ENCODE results near the gene ATP2C2. TPM values are rescaled to one million over a fixed set of nuclear protein-coding genes. Genes with fewer than 3 reads are reported as not detected.
A peak's percentile ranks its signal among the peaks of the same experiment; 100 is the strongest.

The ATP2C2 gene
- total and polyA plus RNA-seq, 9 of the 15 experiments (the other 6 are each of a cell fraction or from before 2014, with no cell fraction given) = 0.75 TPM; not detected in 8

DNA sequence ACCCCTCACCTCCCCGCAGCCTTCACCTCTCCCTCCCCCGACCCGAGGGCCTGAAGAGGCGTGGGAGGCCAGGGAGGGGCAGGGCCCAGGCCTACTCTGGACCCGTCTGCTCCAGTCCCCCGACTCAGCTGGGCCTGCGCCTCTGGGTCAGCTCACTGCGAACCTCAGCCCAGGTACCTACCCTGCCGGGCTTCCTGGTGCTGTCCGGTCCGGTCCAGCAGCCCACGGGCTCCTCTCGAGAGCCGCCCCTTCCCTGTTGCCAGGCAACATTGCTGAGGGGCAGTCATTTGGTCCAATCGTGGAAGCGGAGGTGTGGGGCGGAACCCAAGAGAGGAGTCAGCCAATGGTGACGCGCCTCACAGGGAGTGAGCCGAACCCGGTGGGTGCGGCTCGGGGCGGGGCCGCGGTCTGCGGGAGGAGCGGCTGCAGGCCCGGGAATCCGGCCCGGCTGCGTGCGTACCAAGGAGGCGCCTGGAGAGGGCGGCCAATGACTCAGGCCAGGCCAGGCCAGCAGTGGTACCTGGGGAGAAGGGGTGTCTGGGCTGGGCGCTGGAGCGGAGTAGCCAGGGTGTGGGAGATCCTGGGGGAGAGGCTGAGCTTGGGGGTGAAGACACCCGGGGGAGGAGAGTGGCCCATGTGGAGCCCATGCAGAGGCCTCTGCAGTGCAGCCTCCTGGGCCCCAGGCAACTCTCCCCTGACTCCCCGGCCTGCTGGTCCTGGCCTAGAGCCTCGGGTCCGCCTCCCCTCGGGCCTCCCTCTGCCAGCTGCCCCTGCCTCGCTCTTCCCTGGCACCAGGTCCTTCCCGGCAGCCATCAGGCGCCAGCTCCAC, 136.3 kb downstream of the ATP2C2 start, which contains the start of gene MEAK7 (continued):
- no peak for TF ChIP-seq TCF7 (IDR thresholded peaks at IDR 0.05; ENCODE audit: borderline replicate concordance)
- no peak for TF ChIP-seq RBM17 (IDR thresholded peaks at IDR 0.05; ENCODE audit: borderline replicate concordance, low read depth, low read length)
- no peak for TF ChIP-seq ZNF696 (CRISPR knock-in tag; conservative IDR thresholded peaks at IDR 0.05)
- no peak for TF ChIP-seq MEIS2 (IDR thresholded peaks at IDR 0.05; ENCODE audit: partially characterized antibody)
- TF ChIP-seq, protein P1, sequence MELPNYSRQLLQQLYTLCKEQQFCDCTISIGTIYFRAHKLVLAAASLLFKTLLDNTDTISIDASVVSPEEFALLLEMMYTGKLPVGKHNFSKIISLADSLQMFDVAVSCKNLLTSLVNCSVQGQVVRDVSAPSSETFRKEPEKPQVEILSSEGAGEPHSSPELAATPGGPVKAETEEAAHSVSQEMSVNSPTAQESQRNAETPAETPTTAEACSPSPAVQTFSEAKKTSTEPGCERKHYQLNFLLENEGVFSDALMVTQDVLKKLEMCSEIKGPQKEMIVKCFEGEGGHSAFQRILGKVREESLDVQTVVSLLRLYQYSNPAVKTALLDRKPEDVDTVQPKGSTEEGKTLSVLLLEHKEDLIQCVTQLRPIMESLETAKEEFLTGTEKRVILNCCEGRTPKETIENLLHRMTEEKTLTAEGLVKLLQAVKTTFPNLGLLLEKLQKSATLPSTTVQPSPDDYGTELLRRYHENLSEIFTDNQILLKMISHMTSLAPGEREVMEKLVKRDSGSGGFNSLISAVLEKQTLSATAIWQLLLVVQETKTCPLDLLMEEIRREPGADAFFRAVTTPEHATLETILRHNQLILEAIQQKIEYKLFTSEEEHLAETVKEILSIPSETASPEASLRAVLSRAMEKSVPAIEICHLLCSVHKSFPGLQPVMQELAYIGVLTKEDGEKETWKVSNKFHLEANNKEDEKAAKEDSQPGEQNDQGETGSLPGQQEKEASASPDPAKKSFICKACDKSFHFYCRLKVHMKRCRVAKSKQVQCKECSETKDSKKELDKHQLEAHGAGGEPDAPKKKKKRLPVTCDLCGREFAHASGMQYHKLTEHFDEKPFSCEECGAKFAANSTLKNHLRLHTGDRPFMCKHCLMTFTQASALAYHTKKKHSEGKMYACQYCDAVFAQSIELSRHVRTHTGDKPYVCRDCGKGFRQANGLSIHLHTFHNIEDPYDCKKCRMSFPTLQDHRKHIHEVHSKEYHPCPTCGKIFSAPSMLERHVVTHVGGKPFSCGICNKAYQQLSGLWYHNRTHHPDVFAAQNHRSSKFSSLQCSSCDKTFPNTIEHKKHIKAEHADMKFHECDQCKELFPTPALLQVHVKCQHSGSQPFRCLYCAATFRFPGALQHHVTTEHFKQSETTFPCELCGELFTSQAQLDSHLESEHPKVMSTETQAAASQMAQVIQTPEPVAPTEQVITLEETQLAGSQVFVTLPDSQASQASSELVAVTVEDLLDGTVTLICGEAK (IDR thresholded peaks at IDR 0.05) = peak; percentile 43
- TF ChIP-seq, protein P1 (CRISPR knock-in tag; IDR thresholded peaks at IDR 0.05) = no peak
- no peak; the same call in 1 of the 2 replicates for TF ChIP-seq DMBX1 (CRISPR knock-in tag; IDR thresholded peaks at IDR 0.05; ENCODE audit: borderline replicate concordance)
- TF ChIP-seq L3MBTL2 (IDR thresholded peaks at IDR 0.05) = peak; percentile 83
- TF ChIP-seq BMI1 (IDR thresholded peaks at IDR 0.05; ENCODE audit: low read length) = peak; percentile 65; the same call in 1 of the 2 replicates
- TF ChIP-seq SMARCE1 (IDR thresholded peaks at IDR 0.05) = peak; percentile 57
- TF ChIP-seq SMARCA5 (IDR thresholded peaks at IDR 0.05) = no peak
- TF ChIP-seq MTA2 (IDR thresholded peaks at IDR 0.05; ENCODE audit: low read depth) = no peak
- TF ChIP-seq GTF2A2 (tag; IDR thresholded peaks at IDR 0.05) = no peak
- TF ChIP-seq ZNF232 (CRISPR knock-in tag; IDR thresholded peaks at IDR 0.05) = no peak
- TF ChIP-seq ZNF507 (tag; conservative IDR thresholded peaks at IDR 0.05) = no peak
- no peak for TF ChIP-seq U2AF1 (optimal IDR thresholded peaks at IDR 0.05; ENCODE audit: low read depth, low read length)
- no peak for TF ChIP-seq NR1H2 (CRISPR knock-in tag; IDR thresholded peaks at IDR 0.05)
- no peak for TF ChIP-seq KHSRP (IDR thresholded peaks at IDR 0.05)
- TF ChIP-seq, protein P2, sequence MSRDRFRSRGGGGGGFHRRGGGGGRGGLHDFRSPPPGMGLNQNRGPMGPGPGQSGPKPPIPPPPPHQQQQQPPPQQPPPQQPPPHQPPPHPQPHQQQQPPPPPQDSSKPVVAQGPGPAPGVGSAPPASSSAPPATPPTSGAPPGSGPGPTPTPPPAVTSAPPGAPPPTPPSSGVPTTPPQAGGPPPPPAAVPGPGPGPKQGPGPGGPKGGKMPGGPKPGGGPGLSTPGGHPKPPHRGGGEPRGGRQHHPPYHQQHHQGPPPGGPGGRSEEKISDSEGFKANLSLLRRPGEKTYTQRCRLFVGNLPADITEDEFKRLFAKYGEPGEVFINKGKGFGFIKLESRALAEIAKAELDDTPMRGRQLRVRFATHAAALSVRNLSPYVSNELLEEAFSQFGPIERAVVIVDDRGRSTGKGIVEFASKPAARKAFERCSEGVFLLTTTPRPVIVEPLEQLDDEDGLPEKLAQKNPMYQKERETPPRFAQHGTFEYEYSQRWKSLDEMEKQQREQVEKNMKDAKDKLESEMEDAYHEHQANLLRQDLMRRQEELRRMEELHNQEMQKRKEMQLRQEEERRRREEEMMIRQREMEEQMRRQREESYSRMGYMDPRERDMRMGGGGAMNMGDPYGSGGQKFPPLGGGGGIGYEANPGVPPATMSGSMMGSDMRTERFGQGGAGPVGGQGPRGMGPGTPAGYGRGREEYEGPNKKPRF (IDR thresholded peaks at IDR 0.05; ENCODE audit: low read depth, low read length) = no peak
- no peak for TF ChIP-seq EP300 (IDR thresholded peaks at IDR 0.05; ENCODE audit: low read length)

All from K562 (cell line).